Measurements from ENCODE around the gene NLGN3. TPM values are rescaled to one million over a fixed set of nuclear protein-coding genes. Genes with fewer than 3 reads are reported as not detected.

Gene NLGN3
- total and polyA plus RNA-seq, 2 of the 8 experiments (the other 6 are each of a cell fraction or from before 2014, with no cell fraction given): 12.0 to 14.8 TPM

DNA sequence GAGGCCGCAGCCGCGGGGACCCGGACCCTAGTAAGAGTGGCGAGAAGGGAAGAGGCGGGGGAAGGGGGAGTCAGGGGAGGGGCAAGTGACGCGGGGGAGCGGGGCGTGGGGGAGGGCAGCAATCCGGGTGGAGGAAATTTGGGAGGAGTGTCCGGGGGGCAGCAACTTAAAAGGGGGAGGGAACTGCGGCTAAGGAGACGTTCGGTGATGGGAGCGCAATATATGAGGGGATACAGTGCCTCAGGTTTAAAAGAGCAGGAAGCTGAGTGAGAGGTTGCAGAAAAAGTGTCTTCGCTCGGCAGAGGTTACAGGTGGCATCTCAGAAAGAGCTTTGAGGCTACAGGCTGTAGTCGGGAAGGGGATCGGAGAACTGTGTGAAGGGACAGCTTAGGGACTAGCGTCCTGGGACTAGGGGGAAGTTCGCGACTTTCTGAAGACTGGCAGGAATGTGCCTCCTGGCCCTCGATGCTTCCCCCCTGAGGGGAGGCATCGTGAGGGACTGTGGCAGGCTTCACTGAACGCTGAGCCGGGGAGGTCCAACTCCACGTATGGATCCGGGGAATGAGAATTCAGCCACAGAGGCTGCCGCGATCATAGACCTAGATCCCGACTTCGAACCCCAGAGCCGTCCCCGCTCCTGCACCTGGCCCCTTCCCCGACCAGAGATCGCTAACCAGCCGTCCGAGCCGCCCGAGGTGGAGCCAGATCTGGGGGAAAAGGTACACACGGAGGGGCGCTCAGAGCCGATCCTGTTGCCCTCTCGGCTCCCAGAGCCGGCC, 48.5 kb upstream of the NLGN3 start (continued):
- TF ChIP-seq, protein P1, sequence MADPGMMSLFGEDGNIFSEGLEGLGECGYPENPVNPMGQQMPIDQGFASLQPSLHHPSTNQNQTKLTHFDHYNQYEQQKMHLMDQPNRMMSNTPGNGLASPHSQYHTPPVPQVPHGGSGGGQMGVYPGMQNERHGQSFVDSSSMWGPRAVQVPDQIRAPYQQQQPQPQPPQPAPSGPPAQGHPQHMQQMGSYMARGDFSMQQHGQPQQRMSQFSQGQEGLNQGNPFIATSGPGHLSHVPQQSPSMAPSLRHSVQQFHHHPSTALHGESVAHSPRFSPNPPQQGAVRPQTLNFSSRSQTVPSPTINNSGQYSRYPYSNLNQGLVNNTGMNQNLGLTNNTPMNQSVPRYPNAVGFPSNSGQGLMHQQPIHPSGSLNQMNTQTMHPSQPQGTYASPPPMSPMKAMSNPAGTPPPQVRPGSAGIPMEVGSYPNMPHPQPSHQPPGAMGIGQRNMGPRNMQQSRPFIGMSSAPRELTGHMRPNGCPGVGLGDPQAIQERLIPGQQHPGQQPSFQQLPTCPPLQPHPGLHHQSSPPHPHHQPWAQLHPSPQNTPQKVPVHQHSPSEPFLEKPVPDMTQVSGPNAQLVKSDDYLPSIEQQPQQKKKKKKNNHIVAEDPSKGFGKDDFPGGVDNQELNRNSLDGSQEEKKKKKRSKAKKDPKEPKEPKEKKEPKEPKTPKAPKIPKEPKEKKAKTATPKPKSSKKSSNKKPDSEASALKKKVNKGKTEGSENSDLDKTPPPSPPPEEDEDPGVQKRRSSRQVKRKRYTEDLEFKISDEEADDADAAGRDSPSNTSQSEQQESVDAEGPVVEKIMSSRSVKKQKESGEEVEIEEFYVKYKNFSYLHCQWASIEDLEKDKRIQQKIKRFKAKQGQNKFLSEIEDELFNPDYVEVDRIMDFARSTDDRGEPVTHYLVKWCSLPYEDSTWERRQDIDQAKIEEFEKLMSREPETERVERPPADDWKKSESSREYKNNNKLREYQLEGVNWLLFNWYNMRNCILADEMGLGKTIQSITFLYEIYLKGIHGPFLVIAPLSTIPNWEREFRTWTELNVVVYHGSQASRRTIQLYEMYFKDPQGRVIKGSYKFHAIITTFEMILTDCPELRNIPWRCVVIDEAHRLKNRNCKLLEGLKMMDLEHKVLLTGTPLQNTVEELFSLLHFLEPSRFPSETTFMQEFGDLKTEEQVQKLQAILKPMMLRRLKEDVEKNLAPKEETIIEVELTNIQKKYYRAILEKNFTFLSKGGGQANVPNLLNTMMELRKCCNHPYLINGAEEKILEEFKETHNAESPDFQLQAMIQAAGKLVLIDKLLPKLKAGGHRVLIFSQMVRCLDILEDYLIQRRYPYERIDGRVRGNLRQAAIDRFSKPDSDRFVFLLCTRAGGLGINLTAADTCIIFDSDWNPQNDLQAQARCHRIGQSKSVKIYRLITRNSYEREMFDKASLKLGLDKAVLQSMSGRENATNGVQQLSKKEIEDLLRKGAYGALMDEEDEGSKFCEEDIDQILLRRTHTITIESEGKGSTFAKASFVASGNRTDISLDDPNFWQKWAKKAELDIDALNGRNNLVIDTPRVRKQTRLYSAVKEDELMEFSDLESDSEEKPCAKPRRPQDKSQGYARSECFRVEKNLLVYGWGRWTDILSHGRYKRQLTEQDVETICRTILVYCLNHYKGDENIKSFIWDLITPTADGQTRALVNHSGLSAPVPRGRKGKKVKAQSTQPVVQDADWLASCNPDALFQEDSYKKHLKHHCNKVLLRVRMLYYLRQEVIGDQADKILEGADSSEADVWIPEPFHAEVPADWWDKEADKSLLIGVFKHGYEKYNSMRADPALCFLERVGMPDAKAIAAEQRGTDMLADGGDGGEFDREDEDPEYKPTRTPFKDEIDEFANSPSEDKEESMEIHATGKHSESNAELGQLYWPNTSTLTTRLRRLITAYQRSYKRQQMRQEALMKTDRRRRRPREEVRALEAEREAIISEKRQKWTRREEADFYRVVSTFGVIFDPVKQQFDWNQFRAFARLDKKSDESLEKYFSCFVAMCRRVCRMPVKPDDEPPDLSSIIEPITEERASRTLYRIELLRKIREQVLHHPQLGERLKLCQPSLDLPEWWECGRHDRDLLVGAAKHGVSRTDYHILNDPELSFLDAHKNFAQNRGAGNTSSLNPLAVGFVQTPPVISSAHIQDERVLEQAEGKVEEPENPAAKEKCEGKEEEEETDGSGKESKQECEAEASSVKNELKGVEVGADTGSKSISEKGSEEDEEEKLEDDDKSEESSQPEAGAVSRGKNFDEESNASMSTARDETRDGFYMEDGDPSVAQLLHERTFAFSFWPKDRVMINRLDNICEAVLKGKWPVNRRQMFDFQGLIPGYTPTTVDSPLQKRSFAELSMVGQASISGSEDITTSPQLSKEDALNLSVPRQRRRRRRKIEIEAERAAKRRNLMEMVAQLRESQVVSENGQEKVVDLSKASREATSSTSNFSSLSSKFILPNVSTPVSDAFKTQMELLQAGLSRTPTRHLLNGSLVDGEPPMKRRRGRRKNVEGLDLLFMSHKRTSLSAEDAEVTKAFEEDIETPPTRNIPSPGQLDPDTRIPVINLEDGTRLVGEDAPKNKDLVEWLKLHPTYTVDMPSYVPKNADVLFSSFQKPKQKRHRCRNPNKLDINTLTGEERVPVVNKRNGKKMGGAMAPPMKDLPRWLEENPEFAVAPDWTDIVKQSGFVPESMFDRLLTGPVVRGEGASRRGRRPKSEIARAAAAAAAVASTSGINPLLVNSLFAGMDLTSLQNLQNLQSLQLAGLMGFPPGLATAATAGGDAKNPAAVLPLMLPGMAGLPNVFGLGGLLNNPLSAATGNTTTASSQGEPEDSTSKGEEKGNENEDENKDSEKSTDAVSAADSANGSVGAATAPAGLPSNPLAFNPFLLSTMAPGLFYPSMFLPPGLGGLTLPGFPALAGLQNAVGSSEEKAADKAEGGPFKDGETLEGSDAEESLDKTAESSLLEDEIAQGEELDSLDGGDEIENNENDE (IDR thresholded peaks at IDR 0.05; ENCODE audit: insufficient replicate concordance, low read length): no peak
- TF ChIP-seq SIN3A (conservative IDR thresholded peaks at IDR 0.05 in 1 of 2, IDR thresholded peaks at IDR 0.05 in 1 of 2; ENCODE audit: low read depth in 1 of 2, low read length in 2 of 2): 0 out of 4 replicates have a peak, but pooled peaks have one; percentile 11 to 24
- no peak for TF ChIP-seq SP2 (IDR thresholded peaks at IDR 0.05; ENCODE audit: low read length)
- peak; percentile 53 for TF ChIP-seq SAP30 (IDR thresholded peaks at IDR 0.05; ENCODE audit: insufficient read depth, insufficient replicate concordance, low read length)
- peak; percentile 83 for TF ChIP-seq ASH2L (IDR thresholded peaks at IDR 0.05; ENCODE audit: low read length)
- TF ChIP-seq RBBP5 (IDR thresholded peaks at IDR 0.05; ENCODE audit: borderline replicate concordance, low read depth, low read length): peak; percentile 64; the same call in 1 of the 2 replicates
- peak; percentile 49 for TF ChIP-seq KDM4A (IDR thresholded peaks at IDR 0.05; ENCODE audit: low read depth, low read length, severe bottlenecking)
